Amniotic stem cell (primary cell): ENCODE measurements around the gene RNGTT.
"Not testable (repeated sequence)": the region's sequence is repeated elsewhere in the genome, so short reads cannot be mapped to it uniquely, and the experiment has no call there.

Experiments
- DNase-seq: peaks from one replicate; lab custom pipeline; 2025; lab: John Stamatoyannopoulos, UW

The RNGTT gene

DNA sequence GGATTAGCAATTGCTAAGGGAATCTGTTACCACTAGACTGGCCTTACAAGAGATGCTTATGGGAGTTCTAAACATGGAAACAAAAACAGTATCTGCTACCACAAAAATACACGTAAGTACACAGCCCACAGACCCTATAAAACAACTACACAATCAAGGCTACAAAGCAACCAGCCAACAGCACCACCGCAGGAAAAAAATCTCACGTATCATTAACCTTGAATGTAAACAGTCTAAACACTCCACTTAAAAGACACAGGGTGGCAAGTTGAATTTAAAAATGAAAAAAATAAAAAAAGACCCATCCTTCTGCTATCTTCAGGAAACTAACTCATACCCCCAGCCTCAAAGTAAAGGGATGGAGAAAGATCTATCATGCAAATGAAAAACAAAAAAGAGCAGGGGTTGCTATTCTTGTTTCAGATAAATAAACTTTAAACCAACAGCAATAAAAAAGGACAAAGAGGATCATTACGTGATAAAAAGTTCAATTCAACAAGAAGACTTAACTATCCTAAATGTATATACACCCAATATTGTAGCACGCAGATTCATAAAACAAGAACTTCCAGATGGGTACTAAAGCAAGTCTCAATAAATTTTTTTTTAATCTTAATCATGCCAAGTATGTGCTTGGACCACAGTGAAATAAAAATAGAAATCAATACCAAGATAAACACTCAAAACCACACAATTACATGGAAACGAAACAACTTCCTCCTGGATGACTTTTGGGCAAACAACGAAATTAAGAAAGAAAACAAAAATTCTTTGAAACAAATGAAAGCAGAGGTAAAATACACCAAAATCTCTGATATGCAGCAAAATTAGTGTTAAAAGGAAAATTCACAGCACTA, 52.3 kb downstream of the RNGTT start:
- DNase-seq: no peak

- no peak for DNase-seq
Measured at GRCh38 chr6:88908598-88909548, 54.5 kb downstream of the RNGTT start.

- DNase-seq: not testable (repeated sequence)
Measured at GRCh38 chr6:88907148-88907547, 56.3 kb downstream of the RNGTT start.

DNA sequence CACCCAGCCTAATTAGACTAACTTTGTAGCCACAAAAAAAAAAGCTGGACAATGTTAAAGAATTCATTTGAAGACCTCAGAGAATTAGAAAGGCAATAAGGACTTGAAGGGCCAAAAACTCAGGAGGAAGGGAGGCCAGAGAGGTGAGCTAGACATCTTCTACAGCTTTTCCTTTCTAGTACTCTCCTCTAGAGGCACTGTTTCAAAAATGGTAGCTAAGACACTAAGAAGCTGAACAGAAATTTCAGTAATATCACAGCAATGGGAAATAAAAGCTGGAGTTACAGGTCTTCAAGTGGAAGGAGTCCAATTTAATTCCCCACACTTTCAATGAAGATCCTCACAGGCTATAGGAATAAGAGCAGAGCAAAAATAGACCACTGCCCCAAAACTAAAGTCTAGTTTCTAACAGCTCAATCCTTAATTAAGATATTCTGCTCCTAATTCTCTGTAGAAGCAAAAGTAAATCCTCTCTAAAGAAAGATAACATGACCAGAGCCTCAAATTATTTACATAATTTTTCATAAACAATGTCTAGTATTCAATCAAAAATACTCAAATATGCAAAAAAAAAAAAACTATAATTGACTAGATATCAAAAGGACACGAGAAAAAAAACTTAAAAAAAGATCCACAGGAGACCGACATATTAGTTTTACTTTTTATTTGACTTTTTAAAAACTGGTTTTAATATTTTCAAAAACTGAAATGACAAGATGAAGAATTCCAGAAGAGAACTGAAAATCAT, 63.7 kb downstream of the RNGTT start:
- no peak for DNase-seq

- no peak for DNase-seq
Measured at GRCh38 chr6:88895911-88896310, 67.5 kb downstream of the RNGTT start.

DNA sequence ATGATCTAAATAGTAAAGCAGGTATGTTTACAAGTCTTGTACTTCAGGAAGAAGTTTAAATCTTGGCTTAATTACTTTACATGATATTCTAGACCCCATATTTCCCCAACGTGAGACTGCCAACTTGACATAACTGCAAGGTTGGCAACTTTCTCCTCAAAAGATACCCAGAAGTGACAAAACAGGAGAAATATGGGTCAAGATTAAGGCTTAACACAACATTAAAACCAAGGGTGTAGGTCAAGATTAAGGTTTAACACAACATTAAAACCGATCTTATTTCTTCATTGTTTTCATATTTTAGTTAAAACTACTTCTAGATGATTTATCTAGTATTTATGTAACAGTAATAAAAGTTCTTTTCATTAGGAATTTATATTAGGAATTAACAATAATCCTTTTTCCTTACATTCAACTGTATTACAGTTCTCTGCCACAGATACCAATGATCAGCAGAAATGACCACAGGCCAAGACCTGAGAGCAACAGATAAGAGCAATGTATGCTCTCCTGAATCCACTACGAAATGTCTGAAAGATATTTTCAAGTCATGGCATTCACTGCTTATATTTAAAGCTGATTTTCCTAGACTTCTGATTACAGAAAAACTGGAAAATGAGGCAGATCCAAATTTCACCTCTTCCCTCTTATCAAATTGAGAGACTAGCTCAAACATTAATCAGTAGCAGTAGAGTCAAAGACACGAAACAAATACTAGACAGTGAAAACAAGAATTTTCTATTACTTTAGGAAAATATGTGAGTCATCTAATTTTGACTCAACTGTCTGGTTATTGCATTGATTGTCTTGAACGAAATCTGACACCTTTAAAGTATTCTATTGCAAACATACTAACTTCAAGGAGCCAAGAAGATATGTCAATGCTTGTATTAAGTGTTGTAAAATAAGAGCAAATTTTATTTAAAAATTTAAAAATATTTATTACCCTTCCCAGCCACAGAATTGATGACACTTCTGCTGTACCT, 72.3 kb downstream of the RNGTT start:
- DNase-seq: no peak

DNA sequence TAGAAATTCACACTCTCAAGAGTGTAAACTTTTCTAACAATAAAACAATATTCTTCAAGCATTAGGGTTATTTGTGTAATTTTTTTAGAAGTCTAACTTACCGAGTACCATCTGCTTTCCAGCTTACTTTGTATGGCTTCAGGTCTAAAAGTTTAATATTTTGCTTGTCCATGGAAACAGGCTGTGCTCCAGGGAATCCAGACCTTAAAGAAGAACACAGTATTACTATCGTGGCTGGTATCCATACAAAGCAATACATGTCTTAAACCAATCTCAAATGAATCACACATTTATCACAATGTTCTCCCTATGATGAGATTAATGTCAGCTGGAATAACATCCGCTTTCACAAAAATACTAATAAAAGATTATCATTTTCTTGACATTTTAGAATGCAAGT, 73.0 kb downstream of the RNGTT start:
- DNase-seq: no peak

DNA sequence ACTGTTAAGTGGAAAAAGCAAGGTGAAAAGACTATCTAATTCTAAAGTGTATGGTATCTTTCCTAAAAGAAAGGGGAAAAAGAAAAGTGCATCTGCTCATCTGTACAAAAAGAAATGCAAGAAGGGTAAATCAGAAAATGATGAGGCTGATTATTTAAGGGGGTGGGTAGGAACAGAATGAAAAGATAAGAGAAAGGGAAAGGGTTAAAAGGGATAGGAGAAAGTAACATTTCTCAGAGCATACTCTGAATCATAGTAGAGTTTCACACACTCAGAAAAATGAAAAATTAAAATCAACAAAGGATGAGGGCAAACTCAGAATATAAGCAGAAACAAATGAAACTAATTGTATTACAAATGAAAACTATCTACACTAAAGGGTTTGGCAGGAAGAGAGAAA, 79.1 kb downstream of the RNGTT start:
- no peak for DNase-seq

DNA sequence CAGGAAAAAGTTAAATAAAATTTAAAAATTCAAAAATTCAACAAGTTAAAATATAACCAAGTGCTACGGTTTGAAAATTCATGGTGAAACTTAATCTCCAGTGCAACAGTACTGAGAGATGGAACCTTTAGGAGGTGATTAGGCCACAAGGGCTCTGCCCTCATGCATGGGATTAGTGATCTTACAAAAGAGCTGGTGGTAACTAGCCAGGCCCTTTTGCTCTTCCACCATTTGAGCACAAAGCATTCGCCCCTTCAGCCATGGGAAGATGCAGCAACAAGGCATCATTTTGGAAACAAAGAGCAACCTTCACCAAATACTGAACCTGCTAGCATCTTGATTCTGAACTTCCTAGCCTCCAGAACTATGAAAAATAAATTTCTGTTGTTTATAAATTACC, 80.9 kb downstream of the RNGTT start:
- no peak for DNase-seq

- DNase-seq: no peak
Measured at GRCh38 chr6:88881451-88881850, 82.0 kb downstream of the RNGTT start.

DNA sequence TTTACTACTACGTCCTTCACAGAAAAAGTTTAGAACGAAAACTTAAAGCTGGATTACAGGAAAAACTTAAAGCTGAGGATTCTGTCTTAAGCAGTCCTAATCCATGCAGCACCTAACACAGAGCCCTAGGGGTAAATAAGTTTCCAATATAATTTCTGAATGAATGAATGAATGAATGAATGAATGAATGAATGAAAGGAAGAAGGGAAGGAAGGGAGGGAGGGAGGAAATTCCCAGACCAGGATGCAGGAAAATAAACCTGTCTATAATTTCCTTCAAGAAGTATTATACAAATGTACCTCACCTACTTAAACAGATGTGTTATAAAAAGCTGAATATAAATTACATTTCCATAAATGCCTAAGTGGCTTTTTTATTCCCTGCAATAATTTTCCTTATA, 83.4 kb downstream of the RNGTT start:
- no peak for DNase-seq

GRCh38 chr6:88877893-88878292, 85.5 kb downstream of the RNGTT start:
- no peak for DNase-seq

DNA sequence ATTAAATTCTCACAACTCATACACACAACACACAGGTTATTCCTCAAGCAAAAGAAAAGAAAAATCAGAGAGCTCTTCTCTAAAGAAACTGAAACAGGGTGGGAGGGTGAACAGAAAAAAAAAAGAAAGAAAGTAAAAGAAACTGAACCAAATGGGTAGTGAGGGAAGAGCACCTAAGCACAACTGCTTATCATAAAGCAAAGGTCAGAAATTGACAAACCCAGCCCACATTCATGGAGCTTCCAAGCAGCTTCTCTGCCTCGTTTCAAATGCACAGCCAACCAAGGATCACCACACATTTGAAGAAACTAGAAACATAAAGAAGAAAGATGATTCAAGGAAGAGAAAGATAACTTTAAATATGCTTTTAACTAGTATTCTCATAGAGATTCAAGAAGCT, 90.5 kb downstream of the RNGTT start:
- DNase-seq: no peak

- DNase-seq: no peak
Measured at GRCh38 chr6:88871498-88871897, 91.9 kb downstream of the RNGTT start.

DNA sequence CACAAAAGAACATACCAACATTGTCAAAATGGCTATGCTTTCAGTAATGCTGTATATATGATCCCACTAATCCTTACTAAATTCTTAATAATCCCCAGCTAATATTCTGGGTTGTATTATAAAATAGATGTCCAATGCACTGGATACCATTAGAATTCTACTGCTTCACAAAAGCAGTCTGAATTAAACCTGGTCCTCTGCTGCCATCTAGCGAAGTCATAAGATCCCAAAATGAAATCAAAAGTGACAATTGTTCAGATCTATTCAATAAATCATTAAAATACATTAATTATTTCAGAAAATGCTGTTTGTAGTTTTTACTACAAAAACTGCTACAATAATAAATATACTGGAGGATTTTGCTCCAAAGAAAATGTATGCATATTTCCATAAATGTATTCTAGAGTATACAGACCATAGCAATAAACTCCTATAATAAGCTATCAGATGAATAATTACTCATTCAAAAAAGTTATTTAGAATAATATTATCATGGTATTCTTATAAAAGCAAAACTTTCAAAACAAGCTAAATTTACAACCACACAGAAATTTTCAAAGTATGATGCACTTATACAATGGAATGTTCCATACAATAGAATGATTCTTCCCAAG, 92.6 kb downstream of the RNGTT start:
- DNase-seq: no peak

DNA sequence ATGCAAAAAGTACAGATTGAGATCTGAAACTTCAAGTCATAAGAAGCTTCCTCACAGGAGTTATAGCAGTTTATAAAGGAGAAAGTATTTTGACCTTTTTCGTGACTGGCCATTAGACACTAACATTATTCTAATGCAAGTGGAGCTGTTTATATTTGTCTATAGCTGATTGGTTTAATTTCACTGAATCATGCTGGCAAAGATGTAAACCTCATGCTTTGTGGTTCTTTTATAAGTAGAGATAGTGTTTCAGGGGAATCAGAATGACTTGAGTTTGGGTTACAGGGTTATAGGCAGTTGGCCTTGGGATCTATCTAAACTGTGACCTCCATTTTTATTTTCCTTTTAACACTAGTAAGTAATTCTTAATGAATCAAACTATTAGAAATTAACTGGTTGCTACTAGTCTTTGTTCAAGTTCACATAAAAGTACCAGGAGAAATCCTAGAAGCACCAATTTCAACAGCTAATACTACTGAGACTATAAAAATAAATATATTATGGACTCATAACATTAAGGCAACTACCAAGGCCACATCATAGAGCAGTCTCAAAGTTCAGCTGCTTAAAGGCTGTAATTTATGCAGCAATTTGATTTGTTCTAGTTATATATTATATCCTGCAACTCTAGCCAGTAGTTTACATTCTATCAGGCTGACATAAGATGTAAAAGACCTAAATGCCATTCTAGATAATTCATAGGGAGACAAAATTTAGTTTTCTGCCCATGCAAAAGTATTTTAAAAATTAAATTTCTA, 94.0 kb downstream of the RNGTT start:
- DNase-seq: no peak

DNA sequence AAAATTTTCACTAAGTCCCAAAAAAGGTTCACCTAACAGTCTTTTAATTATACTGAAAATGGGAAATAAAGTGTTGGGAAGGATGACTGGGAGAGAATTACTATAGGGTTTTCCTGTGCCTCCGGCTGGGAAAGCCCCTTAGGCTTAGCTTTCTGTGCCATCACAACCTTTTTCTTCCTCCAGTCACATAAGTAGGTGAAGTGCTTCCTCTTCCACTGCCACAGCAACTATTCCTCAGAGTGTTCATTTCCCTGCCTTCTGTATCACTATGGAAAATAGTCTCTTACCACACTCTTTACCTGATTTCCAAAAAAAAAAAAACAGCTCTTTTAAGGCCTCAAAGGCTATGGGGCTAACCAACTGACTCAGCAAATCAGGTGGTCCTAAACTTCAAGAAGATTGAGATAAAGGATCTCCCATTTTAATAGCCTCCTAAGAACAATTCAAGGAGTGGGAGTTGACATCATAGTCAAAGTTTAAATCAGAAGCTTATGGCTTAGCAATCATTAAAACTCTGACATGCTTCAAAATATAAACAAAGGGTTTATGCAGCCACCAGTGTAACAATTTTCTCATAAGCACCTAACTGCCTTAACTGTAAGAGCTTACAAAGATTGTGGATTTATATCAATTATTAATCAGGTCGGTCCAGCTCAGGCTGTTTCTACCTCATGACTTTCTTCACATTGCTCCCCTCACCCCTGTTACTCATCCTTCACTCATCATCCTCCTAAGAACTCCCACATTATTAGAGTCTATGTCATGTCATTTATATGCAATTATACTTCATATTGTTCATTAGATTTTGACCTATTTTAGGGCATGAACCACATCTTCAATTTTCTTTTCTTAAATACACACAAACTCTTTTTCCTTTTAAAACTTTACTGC, 95.3 kb downstream of the RNGTT start:
- no peak for DNase-seq

- DNase-seq: no peak
Measured at GRCh38 chr6:88866856-88867255, 96.6 kb downstream of the RNGTT start.

DNA sequence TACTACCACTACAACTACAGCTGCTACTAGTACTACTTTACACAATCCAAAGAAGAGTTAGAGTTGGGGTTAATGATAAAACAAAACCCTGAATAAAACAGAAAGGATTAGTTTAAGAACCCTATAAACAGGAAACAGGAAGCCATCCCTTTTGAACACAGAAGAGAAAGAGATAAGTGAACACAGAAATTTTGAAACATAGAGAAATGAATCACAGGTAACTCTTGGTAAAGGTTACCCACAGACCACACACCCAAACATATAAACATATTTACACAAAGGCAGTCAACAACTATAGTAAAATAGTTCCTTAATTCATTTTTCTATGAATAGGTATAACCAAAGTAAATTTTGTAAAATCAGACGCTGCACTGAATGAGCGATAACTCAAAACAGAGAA, 98.1 kb downstream of the RNGTT start:
- DNase-seq: no peak
